NCI-H1694 treated with DMSO at 0.1 percent for 48 hours (cell line): Measurements from ENCODE around the gene TMEM60.
A peak's percentile ranks its signal among the peaks of the same experiment; 100 is the strongest.
"Not testable (repeated sequence)": the region's sequence is repeated elsewhere in the genome, so short reads cannot be mapped to it uniquely, and the experiment has no call there.

Experiments used
- DNase-seq: peaks from one replicate; lab custom pipeline; 2025; lab: John Stamatoyannopoulos, UW

Gene TMEM60

GRCh38 chr7:77811516-77812289 is 13.5 kb upstream of the TMEM60 start:
- DNase-seq = no peak

DNA sequence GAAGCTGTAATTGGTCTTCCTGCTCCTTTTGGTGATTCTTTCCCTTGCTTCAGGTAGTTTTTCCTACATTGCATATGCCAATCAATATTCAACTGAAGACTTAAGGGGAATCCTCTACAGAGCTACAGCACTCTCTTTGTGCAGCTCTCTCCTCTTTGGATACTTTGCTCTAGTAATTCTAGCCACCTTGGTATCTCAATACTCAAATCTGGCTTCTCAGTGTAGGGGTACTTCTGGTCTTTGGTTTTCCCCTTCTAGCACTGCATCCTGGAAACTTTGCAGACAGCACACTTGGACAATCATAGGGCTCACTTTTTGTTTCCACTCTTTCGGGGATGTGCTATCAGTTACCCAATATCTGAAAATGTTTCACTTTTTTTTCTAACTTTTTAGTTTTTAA is 10.3 kb upstream of the TMEM60 start:
- DNase-seq = no peak

DNA sequence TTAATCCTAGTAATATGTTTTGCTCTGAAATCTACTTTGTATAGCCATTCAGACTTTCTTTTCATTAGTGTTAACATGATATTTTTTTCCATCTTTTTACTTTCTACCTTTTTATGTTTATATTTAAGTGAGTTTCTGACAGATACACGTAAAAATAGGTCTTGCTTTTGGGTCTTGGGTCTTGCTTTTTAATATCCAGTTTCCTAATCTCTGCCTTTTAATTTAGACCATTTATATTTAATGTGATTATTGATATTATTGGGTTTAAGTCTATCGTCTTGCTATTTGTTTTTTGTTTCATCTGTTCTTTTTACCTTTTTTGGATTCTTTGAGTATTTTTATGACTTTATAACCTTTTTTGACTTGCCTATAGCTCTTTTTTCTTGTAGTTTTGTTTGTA is 8.2 kb upstream of the TMEM60 start:
- DNase-seq = no peak

DNA sequence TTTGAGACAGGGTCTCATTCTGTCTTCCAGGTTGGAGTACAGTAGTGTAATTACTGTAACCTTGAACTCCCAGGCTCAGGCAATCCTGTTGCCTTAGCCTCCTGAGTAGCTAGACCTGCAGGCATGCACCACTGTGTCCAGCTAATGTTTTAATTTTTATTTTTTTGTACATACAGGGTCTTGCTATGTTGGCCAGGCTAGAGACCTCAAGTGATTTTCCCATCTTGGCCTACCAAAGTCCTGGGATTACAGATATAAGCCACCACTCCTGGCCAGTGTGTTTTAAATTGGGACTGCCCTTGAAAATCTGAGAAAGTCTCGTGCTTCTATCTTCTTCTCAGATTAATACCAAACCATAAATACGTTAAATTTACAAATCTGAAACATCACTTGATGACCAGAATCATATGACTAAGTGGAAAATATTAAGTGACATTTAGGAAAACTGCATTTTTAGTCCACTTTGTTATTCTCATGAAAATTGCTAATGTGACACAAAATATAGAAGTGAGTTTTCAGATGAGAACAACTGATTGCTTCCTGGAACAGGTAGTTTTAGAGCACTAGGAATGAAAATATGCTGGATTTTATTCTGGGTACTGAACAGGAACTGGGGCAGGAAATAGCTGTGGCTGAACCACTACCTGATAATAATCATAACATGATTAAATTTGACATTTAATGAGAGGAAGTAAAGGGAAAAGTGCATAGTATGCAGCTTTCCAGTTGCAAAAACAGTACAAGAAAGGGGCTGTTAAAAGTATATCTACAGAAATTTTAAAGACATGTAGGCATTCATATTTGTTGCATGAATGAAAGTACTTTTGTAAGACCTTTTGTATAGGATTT is 4.5 kb upstream of the TMEM60 start:
- DNase-seq = no peak

- DNase-seq = no peak
Measured at GRCh38 chr7:77800730-77801129, 2.5 kb upstream of the TMEM60 start.

- DNase-seq = no peak
Measured at GRCh38 chr7:77800158-77800557, 1.9 kb upstream of the TMEM60 start.

DNA sequence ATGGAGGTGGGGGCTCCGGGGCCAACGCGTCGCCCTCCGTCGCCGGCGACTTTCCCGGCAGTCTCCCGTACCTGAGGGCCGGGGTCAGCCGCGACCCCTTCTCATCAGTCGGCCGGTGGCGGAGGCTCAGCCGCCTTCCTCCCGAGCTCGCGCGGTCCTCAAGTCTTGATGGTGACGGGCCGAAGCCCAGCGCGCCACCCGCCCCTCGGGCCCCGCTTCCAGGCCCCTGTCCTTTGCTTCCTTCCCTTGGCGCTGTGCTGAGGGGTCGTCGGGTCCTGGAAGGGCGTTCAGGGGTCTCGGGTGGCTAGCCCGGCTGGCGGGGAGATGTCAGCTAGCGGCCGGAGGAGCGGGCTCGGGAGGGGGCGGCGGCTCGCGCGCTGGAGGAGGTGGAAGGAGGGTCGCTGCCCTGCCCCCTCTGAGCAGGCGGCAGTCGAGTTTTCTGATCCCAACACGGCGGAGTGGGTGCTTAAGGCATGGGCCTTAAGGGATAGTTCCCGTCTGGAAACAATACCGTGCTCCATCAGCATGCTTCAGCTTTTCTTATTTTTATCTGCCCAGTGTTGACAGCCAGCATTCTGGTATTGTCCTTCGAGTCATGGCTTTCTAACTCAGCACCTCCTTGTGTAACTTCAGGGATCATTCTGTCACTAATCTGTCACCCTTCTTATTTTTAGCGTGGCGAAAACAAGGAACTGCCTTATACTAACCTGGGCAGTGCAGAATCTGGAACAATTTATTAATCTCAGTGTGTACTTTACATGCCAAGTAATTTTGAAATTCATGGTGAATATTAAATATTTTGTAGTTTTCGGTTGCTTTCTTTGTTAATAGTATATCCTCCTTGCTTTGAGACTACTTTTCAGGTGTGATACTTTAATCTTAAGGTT is 1.1 kb upstream of the TMEM60 start:
- DNase-seq = peak; percentile 57

GRCh38 chr7:77797734-77798393 is 370 bp downstream of the TMEM60 start:
- DNase-seq = no peak

GRCh38 chr7:77796960-77797359 is 1.3 kb downstream of the TMEM60 start:
- no peak for DNase-seq

DNA sequence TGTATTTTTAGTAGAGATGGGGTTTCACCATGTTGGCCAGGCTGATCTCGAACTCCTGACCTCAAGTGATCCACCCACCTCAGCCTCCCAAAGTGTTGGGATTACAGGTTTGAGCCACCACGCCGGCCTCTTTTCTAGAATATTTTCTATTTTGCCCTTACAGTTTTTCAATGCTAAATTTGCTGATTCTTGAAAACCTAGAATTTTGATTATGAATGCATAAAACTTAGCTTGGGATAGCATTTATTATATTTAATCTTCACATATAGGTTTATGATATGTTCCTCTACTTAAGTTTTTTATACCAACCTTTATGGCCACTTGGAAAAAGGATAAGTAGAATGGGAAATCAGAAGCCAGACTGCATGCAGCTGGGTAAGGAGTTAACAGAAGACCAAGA is 2.1 kb downstream of the TMEM60 start:
- no peak for DNase-seq

GRCh38 chr7:77794000-77794399 is 4.2 kb downstream of the TMEM60 start:
- no peak for DNase-seq

GRCh38 chr7:77791956-77792355 is 6.3 kb downstream of the TMEM60 start:
- no peak for DNase-seq

DNA sequence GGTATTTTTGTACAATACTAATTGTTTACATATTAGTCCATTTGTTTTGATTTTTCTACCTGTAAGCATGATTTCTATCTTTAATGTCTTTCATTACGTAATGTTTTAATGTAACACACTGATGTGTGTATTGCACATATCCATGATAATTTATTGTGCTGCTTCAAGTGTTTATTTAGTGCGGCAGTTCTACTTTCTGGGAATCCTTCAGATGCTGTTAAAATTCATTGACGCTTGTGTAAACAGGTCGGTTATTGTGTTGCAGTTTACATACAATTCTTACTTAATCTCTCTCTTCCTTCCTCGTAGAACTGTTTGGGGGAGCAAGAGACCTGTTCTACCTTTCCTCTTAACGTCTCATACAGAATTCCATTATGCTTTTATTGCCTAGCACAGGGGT is 6.9 kb downstream of the TMEM60 start:
- DNase-seq = no peak

DNA sequence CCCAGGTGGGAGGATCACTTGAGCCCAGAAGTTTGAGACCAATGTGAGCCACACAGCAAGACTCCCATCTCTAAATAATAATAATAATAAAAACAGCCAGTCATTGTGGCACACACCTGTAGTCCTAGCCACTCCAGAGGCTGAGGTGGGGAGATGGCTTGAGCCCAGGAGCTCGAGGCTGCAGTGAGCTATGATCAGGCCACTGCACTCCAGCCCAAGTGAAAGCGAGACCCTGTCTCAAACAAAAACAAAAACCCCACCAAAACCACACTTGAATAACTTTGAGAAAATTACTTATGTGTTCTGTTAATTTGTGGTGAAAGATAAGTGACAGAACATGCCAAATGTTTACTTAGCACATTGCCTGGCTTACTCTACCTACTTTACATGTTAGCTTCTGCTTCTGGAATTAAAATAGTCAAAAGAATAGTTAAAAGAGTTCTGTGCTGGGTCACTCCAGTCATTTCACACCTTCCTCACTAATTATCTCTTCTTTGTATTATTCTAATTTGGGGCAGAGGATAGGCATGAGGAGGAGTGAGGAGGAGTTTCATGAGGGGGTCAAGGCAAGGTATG is 9.8 kb downstream of the TMEM60 start:
- DNase-seq = no peak

- DNase-seq = no peak
Measured at GRCh38 chr7:77786741-77787140, 11.5 kb downstream of the TMEM60 start.

DNA sequence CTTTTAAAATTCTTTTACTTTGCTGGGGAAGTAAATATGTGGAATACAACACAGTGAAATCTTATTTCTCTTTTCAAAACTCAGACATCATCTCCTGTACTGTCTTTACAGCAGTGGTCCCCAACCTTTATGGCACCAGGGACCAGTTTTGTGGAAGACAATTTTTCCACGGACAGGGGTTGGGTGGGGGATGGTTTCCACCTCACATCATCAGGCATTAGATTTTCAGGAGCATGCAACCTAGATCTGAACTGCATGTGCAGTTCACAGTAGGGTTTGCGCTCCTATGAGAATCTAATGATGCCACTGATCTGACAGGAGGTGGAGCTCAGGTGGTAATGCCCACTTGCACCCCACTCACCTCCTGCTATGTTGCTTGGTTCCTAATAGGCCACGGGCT is 12.2 kb downstream of the TMEM60 start:
- DNase-seq = no peak

GRCh38 chr7:77784426-77784825 is 13.8 kb downstream of the TMEM60 start:
- not testable (repeated sequence) for DNase-seq

GRCh38 chr7:77783545-77783944 is 14.7 kb downstream of the TMEM60 start:
- no peak for DNase-seq

GRCh38 chr7:77783111-77783510 is 15.1 kb downstream of the TMEM60 start:
- DNase-seq = no peak

DNA sequence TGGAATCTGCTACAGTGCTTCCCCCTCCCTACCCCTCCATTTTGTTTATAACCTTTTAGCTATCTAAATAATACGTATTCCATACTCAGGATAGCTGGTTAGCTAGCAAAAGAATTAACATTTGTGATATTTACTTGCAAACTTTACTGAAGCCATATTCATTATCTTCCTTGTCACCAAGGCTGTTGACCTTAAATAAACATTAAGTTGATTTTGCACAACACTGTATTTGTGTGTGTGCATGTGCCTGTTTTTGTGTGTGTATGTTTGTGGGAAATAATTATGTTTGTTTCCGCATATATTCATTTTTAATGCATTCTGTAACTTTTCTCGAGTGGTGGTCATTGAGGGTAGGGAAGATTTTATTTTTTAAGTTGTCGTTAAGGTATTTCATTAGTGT is 15.9 kb downstream of the TMEM60 start:
- no peak for DNase-seq

DNA sequence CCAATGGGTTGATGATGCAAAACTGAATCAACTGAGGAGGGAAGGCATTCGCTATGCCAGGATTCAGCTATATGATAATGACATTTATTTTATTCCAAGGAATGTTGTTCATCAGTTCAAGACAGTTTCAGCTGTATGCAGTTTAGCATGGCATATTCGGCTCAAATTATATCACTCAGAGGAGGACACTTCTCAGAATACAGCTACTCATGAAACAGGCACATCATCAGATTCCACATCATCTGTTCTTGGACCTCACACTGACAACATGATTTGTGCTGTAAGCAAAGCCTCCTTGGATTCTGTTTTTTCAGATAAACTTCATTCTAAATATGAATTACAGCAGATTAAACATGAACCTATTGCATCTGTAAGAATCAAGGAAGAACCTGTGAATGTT is 19.7 kb downstream of the TMEM60 start:
- DNase-seq = no peak

DNA sequence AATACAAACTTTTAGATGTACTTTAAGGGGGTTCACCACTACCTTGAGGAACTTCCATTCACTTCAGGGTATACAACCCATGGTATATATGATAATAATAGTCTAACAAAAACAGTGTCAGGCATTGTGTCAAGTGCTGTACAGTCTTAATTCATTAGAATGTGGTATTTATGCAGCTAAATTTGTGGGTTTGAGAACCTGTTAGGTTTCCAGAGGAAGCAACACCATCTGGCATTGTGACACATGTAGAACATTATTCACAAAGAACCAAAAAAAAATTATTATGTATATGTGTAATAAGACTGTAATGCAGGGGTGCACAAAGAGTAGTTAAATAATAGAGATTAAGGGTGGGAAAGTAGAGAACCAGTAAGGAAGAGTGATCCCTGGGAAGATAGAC is 26.3 kb downstream of the TMEM60 start:
- no peak for DNase-seq
